Measurements from ENCODE around the gene KCNJ6.

Gene KCNJ6

GRCh38 chr21:37605006-37605405, 311.3 kb downstream of the KCNJ6 start:
- no peak overlapping the region for H3K4me3 ChIP-seq (replicated peaks in 1 of 2; ENCODE audit: low read depth in 2 of 2, low read length in 2 of 2)
- DNase-seq (ENCODE audit: low read depth in 2 of 2), result no peak
- TF ChIP-seq CTCF (IDR thresholded peaks at IDR 0.05; ENCODE audit: low read depth, low read length), result no peak

GRCh38 chr21:37603129-37603528, 313.1 kb downstream of the KCNJ6 start:
- TF ChIP-seq CTCF (IDR thresholded peaks at IDR 0.05; ENCODE audit: low read depth, low read length), result no peak
- no peak for DNase-seq (ENCODE audit: low read depth in 2 of 2)
- H3K4me3 ChIP-seq (replicated peaks in 1 of 2; ENCODE audit: low read depth in 2 of 2, low read length in 2 of 2), result no peak overlapping the region

- DNase-seq (ENCODE audit: low read depth in 2 of 2), result no peak
Measured at GRCh38 chr21:37601915-37602314, 314.3 kb downstream of the KCNJ6 start.

GRCh38 chr21:37601027-37601426, 315.2 kb downstream of the KCNJ6 start:
- no peak for DNase-seq (ENCODE audit: low read depth in 2 of 2)
- TF ChIP-seq CTCF (IDR thresholded peaks at IDR 0.05; ENCODE audit: low read depth, low read length), result no peak
- no peak overlapping the region for H3K4me3 ChIP-seq (replicated peaks in 1 of 2; ENCODE audit: low read depth in 2 of 2, low read length in 2 of 2)

More at GRCh38 chr21:37601915-37602314, 314.3 kb downstream of the KCNJ6 start:
- TF ChIP-seq CTCF (IDR thresholded peaks at IDR 0.05; ENCODE audit: low read depth, low read length), result no peak
- no peak overlapping the region for H3K4me3 ChIP-seq (replicated peaks in 1 of 2; ENCODE audit: low read depth in 2 of 2, low read length in 2 of 2)

GRCh38 chr21:37595944-37596343, 320.3 kb downstream of the KCNJ6 start:
- TF ChIP-seq CTCF (IDR thresholded peaks at IDR 0.05; ENCODE audit: low read depth, low read length), result no peak
- H3K4me3 ChIP-seq (replicated peaks in 1 of 2; ENCODE audit: low read depth in 2 of 2, low read length in 2 of 2), result no peak overlapping the region
- no peak for DNase-seq (ENCODE audit: low read depth in 2 of 2)

- no peak for TF ChIP-seq CTCF (IDR thresholded peaks at IDR 0.05; ENCODE audit: low read depth, low read length)
- no peak overlapping the region for H3K4me3 ChIP-seq (replicated peaks in 1 of 2; ENCODE audit: low read depth in 2 of 2, low read length in 2 of 2)
- DNase-seq (ENCODE audit: low read depth in 2 of 2), result no peak
Measured at GRCh38 chr21:37594472-37594951, 321.7 kb downstream of the KCNJ6 start.

All from cardiac fibroblast (primary cell).